ENCODE measurements around the gene CMIP.

GRCh38 chr16:81445143-81445961 lies 744 bp downstream of the CMIP start:
- TF ChIP-seq CTCF (IDR thresholded peaks at IDR 0.05) (peak in 3 of 5 experiments; percentile 13 to 27 (median 25)), POLR2AphosphoS5 (IDR thresholded peaks at IDR 0.05) (peak in 2 of 3 donors; percentile 9 to 37)

All from transverse colon (tissue), 4 donors.